GM18502 (cell line): ENCODE data around the gene RFPL2.
"Not testable (repeated sequence)": the region's sequence is repeated elsewhere in the genome, so short reads cannot be mapped to it uniquely, and the experiment has no call there.

Source experiments
- ATAC-seq: cut with Tn5 transposase; IDR thresholded peaks from one replicate; pipeline ENCODE4 v1.9.1; 2021; ENCODE audit warnings: mild to moderate bottlenecking; ENCODE audit not compliant: unreplicated experiment, poor library complexity

The RFPL2 gene

GRCh38 chr22:32175683-32176644 lies 28.9 kb downstream of the RFPL2 start:
- ATAC-seq, result no peak

- no peak for ATAC-seq
Measured at GRCh38 chr22:32175115-32175514, 29.8 kb downstream of the RFPL2 start.

GRCh38 chr22:32165681-32166080 lies 39.2 kb downstream of the RFPL2 start:
- ATAC-seq, result no peak

GRCh38 chr22:32164075-32164860 lies 40.6 kb downstream of the RFPL2 start:
- ATAC-seq, result no peak

- not testable (repeated sequence) for ATAC-seq
Measured at GRCh38 chr22:32160411-32160810, 44.5 kb downstream of the RFPL2 start.

GRCh38 chr22:32158712-32159533 lies 46.0 kb downstream of the RFPL2 start, which contains the start of gene C22orf42:
Gene C22orf42 (minus strand): TSS chr22:32159303. CDS start chr22:32159215, 88 bp downstream.
- no peak for ATAC-seq

GRCh38 chr22:32157632-32158031 lies 47.2 kb downstream of the RFPL2 start:
- ATAC-seq, result not testable (repeated sequence)

- ATAC-seq, result not testable (repeated sequence)
Measured at GRCh38 chr22:32154727-32155126, 50.1 kb downstream of the RFPL2 start.

- not testable (repeated sequence) for ATAC-seq
Measured at GRCh38 chr22:32151641-32152040, 53.2 kb downstream of the RFPL2 start.

- ATAC-seq, result not testable (repeated sequence)
Measured at GRCh38 chr22:32150647-32151046, 54.2 kb downstream of the RFPL2 start.

GRCh38 chr22:32148372-32148771 lies 56.5 kb downstream of the RFPL2 start:
- ATAC-seq, result not testable (repeated sequence)

GRCh38 chr22:32147128-32147527 lies 57.7 kb downstream of the RFPL2 start:
- ATAC-seq, result not testable (repeated sequence)

GRCh38 chr22:32144496-32145274 lies 60.2 kb downstream of the RFPL2 start:
- ATAC-seq, result no peak

GRCh38 chr22:32142600-32142999 lies 62.3 kb downstream of the RFPL2 start:
- ATAC-seq, result no peak

- ATAC-seq, result not testable (repeated sequence)
Measured at GRCh38 chr22:32140688-32141087, 64.2 kb downstream of the RFPL2 start.
